HG02623 (cell line): ENCODE results near the gene ZFHX3.

Experiments used
- ATAC-seq: cut with Tn5 transposase; IDR thresholded peaks from one replicate; pipeline ENCODE4 v1.9.1; 2021; ENCODE audit warnings: moderate library complexity; ENCODE audit not compliant: unreplicated experiment

The ZFHX3 gene

DNA sequence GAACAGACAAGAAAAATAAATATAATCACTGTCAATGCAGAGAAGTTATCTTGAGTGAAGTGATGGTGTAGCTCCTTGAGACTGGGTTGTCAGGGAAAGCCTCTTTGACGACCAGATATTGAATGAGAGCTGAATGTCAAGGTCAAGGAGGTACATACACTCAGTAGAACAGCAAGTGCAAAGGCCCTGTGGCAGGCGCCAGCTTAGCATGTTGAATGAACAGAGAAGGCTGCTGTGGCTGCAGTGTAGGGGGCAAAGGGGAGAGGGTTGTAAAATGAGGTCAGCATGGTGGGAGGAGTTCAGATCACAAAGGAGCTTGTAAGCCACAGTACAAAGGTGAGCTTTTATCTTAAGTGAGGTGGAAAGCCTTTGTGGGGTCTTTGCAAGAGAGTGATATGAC lies 111.5 kb downstream of the ZFHX3 start:
- ATAC-seq, result no peak

GRCh38 chr16:72935896-72936295 lies 112.0 kb downstream of the ZFHX3 start:
- no peak for ATAC-seq

DNA sequence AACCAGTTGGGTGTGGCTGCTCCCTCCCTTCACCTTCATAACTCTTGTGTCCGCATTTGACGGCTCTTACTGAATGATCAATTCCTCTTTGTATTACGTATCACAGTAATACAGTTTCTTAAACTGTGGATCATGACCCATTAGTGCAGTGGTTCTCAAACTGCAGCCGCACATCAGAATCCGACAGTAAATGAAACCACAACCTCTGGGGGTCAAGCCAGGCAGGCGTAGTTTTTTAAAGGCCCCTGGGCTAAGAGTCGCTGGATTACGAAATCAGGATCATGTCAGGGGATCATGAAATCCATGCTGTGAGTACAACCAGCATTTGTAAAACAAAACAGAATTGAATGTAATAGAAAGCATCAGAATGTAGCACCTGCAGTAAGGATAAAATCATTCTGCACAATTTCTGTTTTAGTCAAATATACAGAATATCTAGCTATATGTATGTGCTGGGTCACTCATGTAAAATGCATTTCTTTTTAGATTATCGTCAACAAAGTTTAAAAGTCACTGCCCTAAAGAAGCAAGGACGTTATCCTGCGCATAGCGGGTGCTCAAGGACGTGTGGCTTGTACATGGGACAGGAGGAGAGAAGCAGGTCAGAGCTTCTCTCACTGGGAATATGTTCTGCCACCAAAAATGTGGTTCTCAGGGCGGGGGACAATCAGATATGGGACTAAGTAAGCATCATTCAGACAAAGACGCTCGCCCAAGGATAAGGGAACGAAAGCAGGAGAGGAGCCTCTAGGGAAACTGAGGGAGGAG lies 113.1 kb downstream of the ZFHX3 start:
- no peak for ATAC-seq

- no peak for ATAC-seq
These were observed 115.1 kb downstream of the ZFHX3 start for GRCh38 chr16:72932677-72933335.

DNA sequence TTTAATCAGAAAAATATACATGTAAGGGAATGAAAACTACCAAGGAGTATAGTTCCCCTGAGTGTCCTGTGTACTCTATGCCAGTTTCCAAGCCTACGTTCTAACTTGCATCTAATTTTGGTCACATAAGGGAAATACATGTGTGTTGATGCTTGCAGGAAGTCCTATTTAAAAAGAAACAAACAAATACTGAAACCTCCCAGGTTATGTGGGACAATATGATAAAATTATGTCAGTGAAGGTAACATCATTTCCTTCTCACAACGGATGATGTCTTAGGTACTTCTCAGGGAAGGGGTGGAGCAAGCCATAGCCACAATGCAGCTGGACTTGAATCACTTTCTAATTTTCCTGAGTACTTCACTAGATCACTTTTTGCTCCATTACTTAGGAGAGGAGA lies 115.9 kb downstream of the ZFHX3 start:
- ATAC-seq, result no peak

DNA sequence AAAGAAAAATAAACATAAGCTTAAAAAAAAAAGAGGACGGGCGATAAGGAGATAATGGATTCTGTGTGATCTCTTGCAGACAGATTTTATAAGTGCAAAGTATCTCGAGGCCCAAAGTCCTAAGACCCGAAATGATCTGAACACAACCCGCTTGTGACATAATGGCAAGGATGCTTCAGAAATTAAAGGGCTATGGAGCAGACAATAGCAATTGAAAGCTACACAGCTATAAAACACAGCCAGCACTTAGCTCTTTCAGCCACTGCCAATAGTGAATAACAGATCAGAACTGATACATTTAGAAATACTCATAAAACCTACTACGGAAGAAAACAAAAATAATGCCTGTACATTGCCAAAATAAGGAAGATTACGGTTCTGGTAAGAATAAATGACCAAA lies 117.5 kb downstream of the ZFHX3 start:
- no peak for ATAC-seq

DNA sequence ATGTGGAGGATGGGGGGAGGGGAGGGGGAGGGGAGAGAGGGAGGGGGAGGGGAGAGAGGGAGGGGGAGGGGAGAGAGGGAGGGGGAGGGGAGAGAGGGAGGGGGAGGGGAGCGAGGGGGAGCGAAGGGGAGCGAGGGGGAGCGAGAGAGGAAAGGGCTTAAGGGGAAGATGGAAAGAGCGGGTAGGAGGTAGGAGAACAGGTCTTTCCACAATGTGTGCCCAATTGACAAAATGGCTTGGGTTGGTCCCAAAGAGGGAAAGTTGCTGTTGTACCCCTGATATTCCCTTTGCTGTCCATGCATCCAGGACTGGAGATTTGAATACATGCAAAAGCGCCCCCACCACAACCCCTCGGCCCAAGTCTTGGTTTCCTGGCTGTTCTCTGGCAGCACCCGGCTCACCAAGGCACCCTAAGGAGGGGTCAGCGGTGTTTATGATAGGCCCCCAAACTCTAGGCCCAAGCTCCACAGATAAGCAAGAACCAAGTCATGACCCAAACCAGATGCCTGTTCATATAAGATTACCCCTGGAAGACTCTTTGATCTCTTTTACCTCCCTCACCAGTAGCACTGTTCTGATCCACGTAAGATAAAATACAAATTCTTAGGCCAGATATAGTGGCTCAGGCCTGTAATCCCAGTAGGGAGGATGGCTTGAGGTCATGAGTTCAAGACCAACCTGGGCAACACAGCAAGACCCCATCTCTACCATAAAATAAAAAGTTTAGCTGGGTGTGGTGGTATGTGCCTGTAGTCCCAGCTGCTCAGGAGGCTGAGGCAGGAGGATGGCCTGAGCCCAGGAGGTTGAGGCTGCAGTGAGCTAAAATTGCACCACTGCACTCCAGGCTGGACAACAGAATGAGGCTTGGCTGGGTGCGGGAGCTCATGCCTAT lies 119.6 kb downstream of the ZFHX3 start:
- ATAC-seq, result no peak

DNA sequence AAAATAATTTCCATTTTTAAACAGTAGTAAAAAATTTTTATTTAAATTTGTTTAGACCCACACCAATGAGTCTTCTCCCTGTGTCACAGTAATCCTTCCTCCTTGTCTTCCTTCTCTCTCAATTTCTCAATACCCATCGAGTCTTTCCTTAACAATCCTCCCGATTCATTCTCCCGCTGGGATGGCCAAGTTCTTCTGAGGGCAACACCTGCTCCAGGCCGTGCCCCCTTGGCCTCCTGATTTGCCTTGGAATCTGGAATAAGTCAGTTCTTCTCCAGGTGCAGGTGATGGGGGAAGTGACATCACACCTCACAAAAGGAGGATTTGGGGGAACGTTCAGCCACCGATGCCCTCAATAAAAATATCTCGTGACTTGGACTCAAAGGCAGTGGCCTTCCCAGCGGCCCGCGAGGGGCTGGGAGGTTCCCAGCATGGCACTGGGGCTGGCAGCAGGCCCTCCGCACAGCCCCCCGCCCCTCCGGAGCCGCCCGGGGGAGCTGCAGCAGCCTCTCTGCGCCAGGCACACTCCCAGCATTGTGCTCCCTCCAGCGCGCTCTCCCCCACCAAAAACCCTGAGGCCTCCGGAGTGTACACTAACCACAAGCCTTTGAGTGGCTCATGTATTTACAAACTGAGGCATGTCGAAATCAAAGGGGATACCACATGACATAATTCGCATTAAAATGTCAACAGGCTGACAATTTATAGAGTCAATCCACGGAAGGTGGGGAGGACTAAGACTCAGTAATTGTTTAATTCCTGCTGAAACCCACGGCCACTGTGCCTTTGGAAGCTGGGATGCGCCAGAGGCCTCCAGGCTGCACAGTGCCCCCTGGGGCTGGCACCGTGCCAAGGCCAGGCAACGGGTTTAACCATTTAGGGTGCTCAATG lies 120.5 kb downstream of the ZFHX3 start:
- no peak for ATAC-seq

- no peak for ATAC-seq
These were observed 121.5 kb downstream of the ZFHX3 start for GRCh38 chr16:72926177-72927070.

GRCh38 chr16:72925631-72925979 lies 122.3 kb downstream of the ZFHX3 start:
- no peak for ATAC-seq

DNA sequence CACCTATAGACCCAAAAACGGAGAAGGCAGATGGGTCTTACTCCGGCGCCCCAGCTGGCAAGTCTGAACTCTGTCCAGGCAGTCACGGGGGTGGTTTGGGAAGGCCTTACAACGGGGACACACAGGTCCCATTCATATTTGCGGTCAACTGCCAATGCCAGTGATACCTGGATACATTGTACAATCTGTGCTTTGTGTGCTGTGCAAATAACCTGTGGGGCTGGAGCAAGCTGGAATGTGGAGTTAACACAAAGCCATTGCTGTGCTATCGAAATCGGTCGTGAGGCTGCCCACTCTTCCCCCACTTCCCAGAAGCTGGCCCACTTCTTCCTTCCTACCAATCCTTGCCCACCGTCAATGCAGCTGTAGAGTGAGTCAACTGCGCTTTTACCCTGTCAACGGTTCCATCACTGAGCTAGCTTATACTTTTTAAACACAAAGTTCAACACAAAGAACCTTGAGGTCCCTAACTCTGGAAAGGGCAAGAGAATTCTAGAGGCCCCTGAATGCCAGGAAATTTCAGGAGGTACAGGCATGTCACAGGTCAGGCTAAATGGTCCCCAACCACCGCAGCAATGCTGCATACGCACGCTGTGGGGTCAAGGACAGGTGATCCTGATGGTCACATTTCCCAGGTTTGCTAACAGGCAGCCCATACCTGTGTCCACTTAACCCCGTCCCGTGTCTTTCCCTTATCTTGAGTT lies 122.8 kb downstream of the ZFHX3 start:
- no peak for ATAC-seq

DNA sequence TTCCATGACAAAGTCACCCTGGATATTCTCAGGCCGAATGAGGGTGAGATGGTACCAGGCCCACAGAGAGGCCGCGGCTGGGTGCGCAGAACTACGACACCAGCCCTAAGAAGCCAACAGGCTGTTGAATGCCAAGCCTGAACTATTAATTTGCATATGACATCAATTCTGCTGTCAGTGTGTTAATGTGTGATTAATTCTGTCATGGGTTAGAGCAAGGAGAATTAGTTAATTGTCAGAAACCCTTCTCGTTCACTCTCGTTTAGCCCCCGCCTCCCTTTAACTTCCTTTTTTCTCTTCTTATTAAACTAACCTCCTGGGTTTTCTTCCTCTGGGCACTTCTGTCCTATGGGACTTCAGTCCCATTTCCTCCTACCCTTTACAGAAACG lies 123.4 kb downstream of the ZFHX3 start:
- ATAC-seq, result no peak

DNA sequence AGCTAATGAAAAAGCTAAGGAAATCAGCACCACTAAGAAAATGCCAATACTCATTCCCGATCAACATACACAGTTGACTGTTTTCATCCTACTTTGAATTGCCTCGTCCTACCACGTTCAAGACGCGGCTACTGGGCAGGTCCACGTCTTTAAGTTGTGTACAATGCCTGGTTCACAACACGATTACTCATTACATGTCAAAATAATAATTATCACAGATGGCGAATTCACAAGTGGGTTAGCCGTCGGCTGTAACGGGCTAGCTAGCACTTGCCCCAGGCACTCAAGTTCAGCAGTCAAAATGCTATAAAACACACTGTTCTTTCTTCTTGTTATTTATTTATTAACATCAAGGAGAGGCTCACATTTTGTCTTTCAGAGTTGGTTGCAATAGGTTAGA lies 124.2 kb downstream of the ZFHX3 start:
- no peak for ATAC-seq

GRCh38 chr16:72922714-72923113 lies 125.2 kb downstream of the ZFHX3 start:
- no peak for ATAC-seq

DNA sequence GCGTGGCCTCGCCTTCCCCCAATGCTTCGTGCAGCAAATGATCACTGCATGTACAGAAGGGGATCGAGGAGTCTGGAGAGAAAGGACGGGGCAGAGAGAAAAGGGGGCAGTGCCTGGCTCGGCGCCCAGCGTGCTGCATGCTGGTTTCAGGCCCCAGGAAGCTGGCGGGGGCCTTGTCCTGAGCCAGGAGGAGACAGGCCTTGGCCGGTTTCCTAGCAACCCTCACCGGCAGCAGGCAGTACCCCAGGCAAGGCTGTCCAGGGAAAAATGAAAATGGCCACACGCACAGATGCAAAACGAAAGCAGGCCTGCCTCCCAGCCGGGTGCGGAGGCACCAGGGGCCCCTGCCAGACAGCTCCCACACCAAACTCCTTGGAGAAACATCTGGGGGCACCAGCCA lies 126.3 kb downstream of the ZFHX3 start:
- no peak for ATAC-seq

- no peak for ATAC-seq
These were observed 126.8 kb downstream of the ZFHX3 start for GRCh38 chr16:72921106-72921505.

GRCh38 chr16:72917051-72917450 lies 130.9 kb downstream of the ZFHX3 start:
- ATAC-seq, result no peak

DNA sequence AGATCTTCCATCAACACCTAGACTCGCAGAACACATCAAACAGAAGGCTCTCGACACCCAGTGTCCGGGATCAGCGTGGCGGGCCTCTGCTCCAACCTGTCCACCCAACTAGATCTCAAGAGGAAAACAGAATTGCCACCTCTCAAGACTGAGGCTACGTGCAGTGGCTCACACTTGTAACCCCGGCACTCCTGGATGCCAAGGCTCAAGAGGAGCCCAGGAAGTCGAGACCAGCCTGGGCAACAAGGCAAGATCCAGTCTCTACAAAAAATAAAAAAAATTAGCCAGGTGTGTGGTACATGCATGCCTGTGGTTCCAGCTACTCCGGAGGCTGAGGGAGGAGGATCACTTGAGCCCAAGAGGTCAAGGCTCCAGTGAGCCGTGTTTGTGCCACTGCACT lies 132.6 kb downstream of the ZFHX3 start:
- no peak for ATAC-seq

GRCh38 chr16:72913551-72913950 lies 134.4 kb downstream of the ZFHX3 start:
- ATAC-seq, result no peak
